ENCODE data around the gene GNB1L.

GRCh38 chr22:19873960-19874306, 19.3 kb upstream of the GNB1L start:
- TF ChIP-seq, protein P1, sequence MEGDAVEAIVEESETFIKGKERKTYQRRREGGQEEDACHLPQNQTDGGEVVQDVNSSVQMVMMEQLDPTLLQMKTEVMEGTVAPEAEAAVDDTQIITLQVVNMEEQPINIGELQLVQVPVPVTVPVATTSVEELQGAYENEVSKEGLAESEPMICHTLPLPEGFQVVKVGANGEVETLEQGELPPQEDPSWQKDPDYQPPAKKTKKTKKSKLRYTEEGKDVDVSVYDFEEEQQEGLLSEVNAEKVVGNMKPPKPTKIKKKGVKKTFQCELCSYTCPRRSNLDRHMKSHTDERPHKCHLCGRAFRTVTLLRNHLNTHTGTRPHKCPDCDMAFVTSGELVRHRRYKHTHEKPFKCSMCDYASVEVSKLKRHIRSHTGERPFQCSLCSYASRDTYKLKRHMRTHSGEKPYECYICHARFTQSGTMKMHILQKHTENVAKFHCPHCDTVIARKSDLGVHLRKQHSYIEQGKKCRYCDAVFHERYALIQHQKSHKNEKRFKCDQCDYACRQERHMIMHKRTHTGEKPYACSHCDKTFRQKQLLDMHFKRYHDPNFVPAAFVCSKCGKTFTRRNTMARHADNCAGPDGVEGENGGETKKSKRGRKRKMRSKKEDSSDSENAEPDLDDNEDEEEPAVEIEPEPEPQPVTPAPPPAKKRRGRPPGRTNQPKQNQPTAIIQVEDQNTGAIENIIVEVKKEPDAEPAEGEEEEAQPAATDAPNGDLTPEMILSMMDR (conservative IDR thresholded peaks at IDR 0.05; ENCODE audit: low read depth, low read length) = no peak
- TF ChIP-seq EZH2 (IDR thresholded peaks at IDR 0.05; ENCODE audit: low read length, unreplicated experiment) (no peak), EZH2phosphoT487 (IDR thresholded peaks at IDR 0.05; ENCODE audit: borderline replicate concordance, low read length) (no peak)
